CD4-positive, alpha-beta T cell treated with Interleukin-21 for 1 hour (primary cell): ENCODE measurements around the gene IVL.

ENCODE experiments used
- DNase-seq: peaks from one replicate; pipeline ENCODE4 v3.0.0-alpha.2; 2020

IVL gene

GRCh38 chr1:152888126-152888525 is 20.2 kb upstream of the IVL start:
- DNase-seq = no peak

GRCh38 chr1:152899027-152899426 is 9.3 kb upstream of the IVL start:
- no peak for DNase-seq

- no peak for DNase-seq
Measured at GRCh38 chr1:152899883-152900282, 8.5 kb upstream of the IVL start.

- no peak for DNase-seq
Measured at GRCh38 chr1:152901631-152902030, 6.7 kb upstream of the IVL start.

GRCh38 chr1:152902636-152903035 is 5.7 kb upstream of the IVL start:
- DNase-seq = no peak

- no peak for DNase-seq
Measured at GRCh38 chr1:152904688-152905440, 3.5 kb upstream of the IVL start.

- no peak for DNase-seq
Measured at GRCh38 chr1:152906023-152906565, 2.3 kb upstream of the IVL start.

GRCh38 chr1:152909206-152909605 is 860 bp downstream of the IVL start:
- DNase-seq = no peak

- no peak for DNase-seq
Measured at GRCh38 chr1:152912471-152912870, 4.1 kb downstream of the IVL start.

- peak; percentile 3 for DNase-seq
Measured at GRCh38 chr1:152912900-152913299, 4.6 kb downstream of the IVL start.

GRCh38 chr1:152917794-152918193 is 9.4 kb downstream of the IVL start:
- no peak for DNase-seq

- no peak for DNase-seq
Measured at GRCh38 chr1:152919071-152919470, 10.7 kb downstream of the IVL start.

- no peak for DNase-seq
Measured at GRCh38 chr1:152924191-152924590, 15.8 kb downstream of the IVL start.

GRCh38 chr1:152926091-152926490 is 17.7 kb downstream of the IVL start:
- no peak for DNase-seq

- DNase-seq = no peak
Measured at GRCh38 chr1:152928671-152929070, 20.3 kb downstream of the IVL start.

GRCh38 chr1:152932170-152932811 is 23.9 kb downstream of the IVL start:
- DNase-seq = no peak

- DNase-seq = no peak
Measured at GRCh38 chr1:152933196-152933595, 24.9 kb downstream of the IVL start.

GRCh38 chr1:152940614-152941013 is 32.3 kb downstream of the IVL start:
- DNase-seq = no peak

GRCh38 chr1:152941037-152941711 is 32.8 kb downstream of the IVL start:
- DNase-seq = no peak

GRCh38 chr1:152942161-152942560 is 33.8 kb downstream of the IVL start:
- DNase-seq = no peak

- DNase-seq = no peak
Measured at GRCh38 chr1:152946248-152946647, 37.9 kb downstream of the IVL start.

- DNase-seq = no peak
Measured at GRCh38 chr1:152946651-152947256, 38.4 kb downstream of the IVL start, which contains the start of gene SPRR5. Gene SPRR5 (plus strand): TSS chr1:152947206. CDS start chr1:152948555, 1,349 bp downstream.

- no peak for DNase-seq
Measured at GRCh38 chr1:152951711-152952110, 43.4 kb downstream of the IVL start.
